Activated naive CD8-positive, alpha-beta T cell treated with anti-CD3 and anti-CD28 coated beads for 36 hours (primary cell): ENCODE results near the gene RBM47. TPM values are rescaled to one million over a fixed set of nuclear protein-coding genes. Genes with fewer than 3 reads are reported as not detected.
"Not testable (repeated sequence)": the region's sequence is repeated elsewhere in the genome, so short reads cannot be mapped to it uniquely, and the experiment has no call there.

ENCODE experiments used
- DNase-seq: peaks from one replicate; pipeline ENCODE4 v3.0.0; 2021
- H3K27ac Mint-ChIP-seq: one replicate; pipeline ENCODE4 v1.8.0; 2022; ENCODE audit warnings: mild to moderate bottlenecking, moderate library complexity, mixed read lengths
- H3K27me3 Mint-ChIP-seq: one replicate; pipeline ENCODE4 v1.8.0; 2022; ENCODE audit warnings: mild to moderate bottlenecking, mixed read lengths
- H3K36me3 Mint-ChIP-seq: one replicate; pipeline ENCODE4 v1.8.0; 2021; ENCODE audit warnings: mild to moderate bottlenecking, mixed read lengths
- H3K4me1 Mint-ChIP-seq: one replicate; pipeline ENCODE4 v1.8.0; 2021; ENCODE audit warnings: mixed read lengths
- H3K4me3 Mint-ChIP-seq: one replicate; pipeline ENCODE4 v1.8.0; 2022; ENCODE audit warnings: mild to moderate bottlenecking, moderate library complexity, mixed read lengths
- H3K9me3 Mint-ChIP-seq: one replicate; pipeline ENCODE4 v1.8.0; 2022; ENCODE audit warnings: mixed read lengths
- total RNA-seq, 2 experiments: library from RNA; stranded (reverse); gene quantifications; one replicate each; pipeline ENCODE4 v1.2.3, GENCODE V29; 2021

Gene RBM47
- total RNA-seq, 2 experiments from 2014 or later, result 0.16 to 0.22 TPM

DNA sequence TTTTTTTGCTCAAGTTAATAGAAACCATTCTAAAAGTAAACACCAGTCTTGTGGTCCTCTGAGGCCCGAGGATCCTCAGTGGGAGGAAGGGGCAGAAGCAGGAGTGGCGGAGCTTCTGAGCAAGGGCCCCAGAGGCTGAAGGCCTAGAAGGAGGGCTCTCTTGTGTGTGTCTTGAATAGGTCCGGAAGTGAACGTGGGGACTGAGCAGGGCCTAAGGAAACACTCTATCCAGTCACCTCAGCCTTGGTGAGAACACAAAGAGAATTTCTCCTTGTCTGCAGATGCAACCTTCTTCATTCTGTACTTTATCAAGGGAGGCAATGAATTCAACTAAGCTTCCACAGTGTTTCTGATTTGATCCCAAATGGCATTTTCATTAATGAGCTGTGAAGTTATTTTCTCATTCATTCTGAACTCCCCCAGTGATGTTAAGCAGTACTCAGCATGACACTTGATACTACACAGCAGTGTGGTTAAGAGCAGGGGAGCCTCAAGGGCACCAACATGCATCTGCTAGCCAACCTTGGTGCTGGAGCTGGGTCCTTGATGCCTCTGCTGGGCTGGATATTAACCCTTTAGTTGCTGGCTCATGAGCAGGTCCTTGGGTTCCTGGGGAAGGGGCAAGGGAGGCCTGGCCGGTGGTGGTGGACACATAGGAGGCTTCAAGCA, 64.7 kb downstream of the RBM47 start:
- no peaks in the 10 kb centered on the region for H3K4me1 Mint-ChIP-seq
- no peaks in the 10 kb centered on the region for H3K36me3 Mint-ChIP-seq
- H3K27ac Mint-ChIP-seq, result no peak overlapping the region

DNA sequence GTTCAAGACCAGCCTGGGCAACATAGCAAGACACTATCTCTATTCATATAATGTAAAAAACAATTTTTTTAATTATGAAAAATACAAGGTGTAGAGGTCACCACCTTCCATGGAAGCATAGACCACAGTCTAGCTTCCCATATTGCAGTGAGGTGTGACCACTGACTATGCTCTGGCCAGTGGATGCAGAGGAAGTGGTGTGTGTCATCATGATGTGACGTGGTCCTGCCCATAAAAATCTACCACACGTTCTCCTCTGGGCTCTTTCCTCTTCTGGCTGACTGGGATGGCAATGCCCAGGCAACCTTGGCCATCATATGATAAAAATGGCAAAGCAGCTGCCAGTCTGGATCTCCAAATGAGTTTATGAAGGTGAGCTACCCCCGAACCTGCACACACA, 65.7 kb downstream of the RBM47 start:
- peaks cover 2% of the 10 kb centered on the region for H3K4me1 Mint-ChIP-seq
- no peaks in the 10 kb centered on the region for H3K36me3 Mint-ChIP-seq
- no peak overlapping the region for H3K27ac Mint-ChIP-seq
- no peak overlapping the region for H3K4me3 Mint-ChIP-seq
- H3K9me3 Mint-ChIP-seq, result no peaks in the 10 kb centered on the region
- H3K27me3 Mint-ChIP-seq, result no peaks in the 10 kb centered on the region
- DNase-seq, result no peak

More for the DNA sequence above, 64.7 kb downstream of the RBM47 start:
- no peak for DNase-seq
- Mint-ChIP-seq H3K4me3 (no peak overlapping the region), H3K9me3 (no peaks in the 10 kb centered on the region), H3K27me3 (no peaks in the 10 kb centered on the region)

DNA sequence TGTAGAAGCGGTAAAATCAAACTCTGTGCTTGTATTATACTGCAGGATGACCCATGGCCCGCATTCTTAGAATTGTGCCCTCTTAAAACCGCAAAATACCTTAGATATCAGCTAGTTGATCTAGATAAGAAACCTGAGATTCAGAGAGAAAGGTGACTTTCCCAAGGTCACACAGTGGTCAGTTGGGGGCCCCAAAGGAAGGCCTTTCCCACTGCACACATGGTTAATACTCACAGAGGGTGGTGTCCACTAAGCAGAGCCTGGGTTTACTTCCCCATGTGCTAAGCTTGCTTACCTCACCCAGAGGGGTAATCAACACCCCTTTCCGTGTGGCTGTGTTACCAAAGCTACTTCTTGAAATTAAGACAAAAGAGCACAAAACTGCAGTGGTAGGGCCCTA, 66.3 kb downstream of the RBM47 start:
- no peaks in the 10 kb centered on the region for H3K27me3 Mint-ChIP-seq
- no peak overlapping the region for H3K27ac Mint-ChIP-seq
- DNase-seq, result no peak
- H3K9me3 Mint-ChIP-seq, result no peaks in the 10 kb centered on the region
- H3K36me3 Mint-ChIP-seq, result no peaks in the 10 kb centered on the region
- no peak overlapping the region for H3K4me3 Mint-ChIP-seq
- H3K4me1 Mint-ChIP-seq, result peaks cover 2% of the 10 kb centered on the region

DNA sequence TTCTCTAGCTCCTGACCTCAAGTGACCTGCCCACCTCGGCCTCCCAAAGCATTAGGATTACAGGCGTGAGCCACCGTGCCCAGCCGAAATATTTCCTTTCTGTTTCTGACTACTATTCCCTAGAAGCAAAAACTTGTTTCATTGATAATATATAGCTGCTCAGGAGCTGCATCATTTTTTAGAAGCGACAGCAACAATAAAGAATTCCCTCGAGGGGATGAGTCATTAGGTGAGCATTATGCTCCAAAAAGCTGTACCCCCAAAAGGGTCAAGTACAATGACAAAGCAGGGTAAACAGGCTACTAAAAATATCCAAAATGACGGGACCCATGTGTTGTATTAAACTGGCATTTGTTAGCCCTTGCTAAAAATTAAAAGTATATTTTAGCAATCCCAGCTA, 67.0 kb downstream of the RBM47 start:
- H3K9me3 Mint-ChIP-seq, result no peaks in the 10 kb centered on the region
- no peak overlapping the region for H3K27ac Mint-ChIP-seq
- H3K4me1 Mint-ChIP-seq, result peaks cover 2% of the 10 kb centered on the region
- no peaks in the 10 kb centered on the region for H3K36me3 Mint-ChIP-seq
- H3K27me3 Mint-ChIP-seq, result no peaks in the 10 kb centered on the region
- H3K4me3 Mint-ChIP-seq, result no peak overlapping the region
- DNase-seq, result no peak

DNA sequence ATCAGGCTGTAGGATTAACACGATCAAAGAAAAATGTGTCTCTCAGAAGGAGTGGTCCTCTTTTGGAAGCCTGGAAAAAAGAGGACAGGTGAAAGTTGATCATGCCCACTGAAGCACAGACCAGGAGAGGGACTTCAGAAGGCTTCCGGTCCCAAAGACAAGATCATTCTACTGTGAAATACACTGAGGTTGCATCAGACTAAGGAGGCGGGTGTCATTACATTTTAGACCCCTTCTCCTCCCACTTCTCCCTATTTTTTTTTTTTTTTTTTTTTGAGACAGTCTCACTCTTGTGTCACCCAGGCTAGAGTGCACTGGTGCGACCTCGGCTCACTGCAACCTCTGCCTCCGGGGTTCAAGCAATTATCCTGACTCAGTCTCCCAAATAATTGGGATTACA, 67.5 kb downstream of the RBM47 start:
- Mint-ChIP-seq H3K9me3 (no peaks in the 10 kb centered on the region), H3K4me1 (peaks cover 2% of the 10 kb centered on the region), H3K27me3 (no peaks in the 10 kb centered on the region), H3K4me3 (no peak overlapping the region), H3K27ac (no peak overlapping the region), H3K36me3 (no peaks in the 10 kb centered on the region)
- DNase-seq, result no peak

DNA sequence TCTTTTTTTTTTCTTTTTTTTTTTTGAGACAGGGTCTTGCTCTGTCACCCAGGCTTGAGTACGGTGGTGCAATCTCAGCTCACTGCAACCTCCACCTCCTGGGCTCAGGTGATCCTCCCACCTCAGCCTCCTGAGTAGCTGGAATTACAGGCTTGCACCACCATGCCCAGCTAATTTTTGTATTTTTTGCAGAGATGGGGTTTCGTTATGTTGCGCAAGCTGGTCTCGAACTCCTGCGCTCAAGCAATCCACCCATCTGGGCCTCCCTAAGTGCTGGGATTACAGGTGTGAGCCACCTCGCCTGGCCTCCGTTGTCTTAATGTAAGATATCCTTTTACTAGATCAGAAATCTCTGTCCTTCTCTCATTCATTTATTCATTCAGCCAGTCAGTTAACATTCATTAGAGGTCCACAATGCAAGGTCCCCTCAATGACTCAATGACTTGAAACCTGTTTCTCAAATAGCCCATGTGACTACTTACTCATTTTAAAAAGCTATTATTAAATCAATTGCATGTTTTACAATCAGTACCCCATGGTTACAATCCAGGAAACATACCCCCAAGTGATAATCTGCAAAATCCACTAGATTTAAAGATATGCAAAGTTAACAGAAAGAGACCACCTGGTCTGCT, 68.0 kb downstream of the RBM47 start:
- DNase-seq, H3K9me3 Mint-ChIP-seq, H3K4me3 Mint-ChIP-seq, H3K27me3 Mint-ChIP-seq, H3K27ac Mint-ChIP-seq, H3K36me3 Mint-ChIP-seq, H3K4me1 Mint-ChIP-seq: not testable (repeated sequence)

DNA sequence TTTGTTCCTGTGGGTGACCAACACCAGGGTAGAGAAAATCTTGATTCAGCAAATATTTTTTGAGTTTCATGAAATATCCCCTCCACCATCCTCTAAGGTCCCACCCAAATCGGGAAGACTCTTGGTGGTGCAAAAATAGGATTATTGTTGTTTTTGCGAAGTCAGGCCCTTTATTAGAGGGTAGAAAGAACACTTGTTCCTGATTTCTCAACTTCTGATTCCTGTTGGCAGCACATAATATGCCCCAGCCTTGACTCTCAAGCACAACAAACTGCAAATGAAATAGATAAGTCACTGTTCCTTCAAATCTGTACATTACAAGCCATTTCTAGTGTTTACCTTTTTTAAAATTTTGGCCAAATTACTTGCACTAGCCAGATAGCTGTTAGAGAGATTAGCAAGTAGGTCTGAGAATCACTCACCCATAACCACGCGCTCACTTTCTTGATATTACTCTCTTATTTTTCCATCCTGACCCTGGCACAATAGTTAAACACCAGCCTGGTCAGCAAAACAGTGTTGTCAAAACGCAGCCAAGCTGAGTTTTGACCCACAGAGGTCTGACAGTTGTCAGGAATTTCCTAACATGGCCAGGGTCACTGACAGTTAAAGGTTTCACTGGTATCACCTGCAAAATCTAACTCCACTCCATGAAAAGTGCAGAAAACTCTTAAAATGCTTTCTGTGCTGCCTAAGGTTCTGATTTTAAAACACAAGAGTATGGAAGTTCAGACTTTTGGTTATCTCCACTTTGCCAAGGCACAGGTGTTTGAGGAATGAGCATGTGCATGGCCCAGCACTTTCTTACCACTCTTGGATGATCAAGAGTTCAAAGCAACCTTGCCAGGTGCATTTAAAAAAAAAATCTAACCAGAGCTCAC, 69.8 kb downstream of the RBM47 start:
- Mint-ChIP-seq H3K27ac (no peak overlapping the region), H3K4me3 (no peak overlapping the region), H3K4me1 (peaks cover 2% of the 10 kb centered on the region), H3K36me3 (no peaks in the 10 kb centered on the region), H3K9me3 (no peaks in the 10 kb centered on the region), H3K27me3 (no peaks in the 10 kb centered on the region)
- DNase-seq, result no peak

DNA sequence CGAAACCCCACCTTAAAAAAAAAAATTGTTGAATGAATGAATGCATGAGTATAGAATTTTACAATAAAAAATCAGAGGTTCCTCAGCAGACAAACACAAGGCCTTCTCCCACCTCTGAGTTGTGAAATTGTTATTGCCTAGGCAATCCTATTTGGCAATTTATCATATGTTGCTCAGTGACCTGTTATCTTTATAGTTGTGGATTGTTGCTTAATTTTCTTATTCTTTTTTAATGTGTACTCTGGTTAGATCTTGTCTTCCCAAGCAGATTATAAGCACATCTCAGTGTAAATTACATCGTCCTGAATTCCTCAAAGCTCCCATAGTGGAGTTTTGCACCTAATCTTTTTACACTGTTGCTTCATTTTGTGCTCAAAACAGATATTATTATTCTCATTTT, 71.9 kb downstream of the RBM47 start:
- no peaks in the 10 kb centered on the region for H3K27me3 Mint-ChIP-seq
- no peak overlapping the region for H3K27ac Mint-ChIP-seq
- H3K36me3 Mint-ChIP-seq, result no peaks in the 10 kb centered on the region
- no peaks in the 10 kb centered on the region for H3K9me3 Mint-ChIP-seq
- H3K4me3 Mint-ChIP-seq, result no peak overlapping the region
- no peak for DNase-seq
- peaks cover 3% of the 10 kb centered on the region for H3K4me1 Mint-ChIP-seq

DNA sequence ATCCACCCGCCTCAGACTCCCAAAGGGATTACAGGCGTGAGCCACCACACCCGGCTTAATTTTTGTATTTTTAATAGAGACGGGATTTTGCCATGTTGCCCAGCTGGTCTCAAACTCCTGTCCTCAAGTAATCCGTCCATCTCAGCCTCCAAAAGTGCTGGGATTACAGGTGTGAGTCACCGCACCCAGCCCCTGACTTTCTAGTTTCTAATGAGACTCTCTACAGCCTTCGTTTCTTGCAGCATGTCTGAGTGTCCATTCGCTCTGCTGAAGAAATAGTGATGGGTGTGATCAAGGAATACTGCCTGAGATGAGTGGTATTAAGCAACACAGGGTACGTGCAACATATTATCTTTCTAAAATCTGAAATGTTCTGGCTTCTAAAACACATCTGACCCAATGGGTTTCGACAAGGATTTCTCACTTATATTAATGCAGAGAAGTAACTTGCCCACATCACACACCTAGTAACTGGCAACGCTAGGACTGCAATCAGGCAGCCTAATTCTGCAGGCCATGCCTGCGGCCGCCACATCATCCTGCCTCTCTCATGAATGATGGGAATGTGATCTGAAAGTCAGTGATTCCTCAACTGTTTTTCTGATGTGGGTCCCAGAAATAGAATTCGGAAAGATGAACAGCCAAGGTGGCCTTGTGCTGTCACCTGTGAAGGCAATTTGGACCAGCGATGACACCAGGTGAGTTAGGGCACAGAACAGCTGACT, 74.3 kb downstream of the RBM47 start:
- H3K4me3 Mint-ChIP-seq, result no peak overlapping the region
- H3K4me1 Mint-ChIP-seq, result peaks cover 20% of the 10 kb centered on the region
- DNase-seq, result no peak
- H3K27ac Mint-ChIP-seq, result no peak overlapping the region
- H3K27me3 Mint-ChIP-seq, result no peaks in the 10 kb centered on the region
- no peaks in the 10 kb centered on the region for H3K9me3 Mint-ChIP-seq
- no peaks in the 10 kb centered on the region for H3K36me3 Mint-ChIP-seq

DNA sequence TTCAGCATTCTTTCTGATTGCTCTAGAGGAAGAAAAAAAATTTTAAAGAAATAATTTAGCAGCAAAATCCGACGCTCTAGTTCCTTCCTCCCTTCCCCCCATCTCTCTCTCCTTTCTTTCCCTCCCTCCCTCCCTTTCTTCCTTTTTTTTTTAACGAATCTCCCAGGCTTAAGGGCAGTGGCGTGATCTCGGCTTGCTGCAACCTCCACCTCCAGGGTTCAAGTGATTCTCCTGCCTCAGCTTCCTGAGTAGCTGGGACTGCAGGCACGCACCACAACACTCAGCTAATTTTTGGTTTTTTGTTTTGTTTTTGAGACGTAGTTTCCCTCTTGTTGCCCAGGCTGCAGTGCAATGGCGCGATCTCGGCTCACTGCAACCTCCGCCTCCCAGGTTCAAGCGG, 75.0 kb downstream of the RBM47 start:
- H3K36me3 Mint-ChIP-seq, H3K4me3 Mint-ChIP-seq: not testable (repeated sequence)
- peaks cover 24% of the 10 kb centered on the region for H3K4me1 Mint-ChIP-seq

DNA sequence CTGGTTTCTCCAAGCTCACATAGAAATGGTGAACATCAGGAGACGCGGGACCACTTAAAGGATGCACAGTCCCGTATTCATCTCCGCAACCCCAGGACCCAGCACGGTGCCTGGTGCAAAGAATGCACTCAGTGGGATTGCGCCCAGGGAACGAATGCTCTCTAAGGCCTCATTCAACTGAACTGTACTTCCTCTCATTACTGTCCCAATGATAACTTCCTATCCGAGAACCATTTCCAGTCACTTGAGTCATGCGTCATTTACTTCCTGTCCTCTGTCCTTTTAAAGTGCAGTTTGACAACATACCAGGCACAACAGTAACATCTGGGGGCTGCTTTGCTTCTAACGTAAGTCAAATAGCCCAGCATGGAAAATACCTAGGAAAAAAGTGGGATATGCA, 75.7 kb downstream of the RBM47 start:
- H3K4me3 Mint-ChIP-seq, result no peak overlapping the region
- H3K9me3 Mint-ChIP-seq, result no peaks in the 10 kb centered on the region
- no peak overlapping the region for H3K27ac Mint-ChIP-seq
- H3K4me1 Mint-ChIP-seq, result peaks cover 23% of the 10 kb centered on the region
- H3K27me3 Mint-ChIP-seq, result no peaks in the 10 kb centered on the region
- H3K36me3 Mint-ChIP-seq, result no peaks in the 10 kb centered on the region
- DNase-seq, result no peak

More for the DNA sequence above, 75.0 kb downstream of the RBM47 start:
- not testable (repeated sequence) for H3K27ac Mint-ChIP-seq, DNase-seq, H3K9me3 Mint-ChIP-seq, H3K27me3 Mint-ChIP-seq

DNA sequence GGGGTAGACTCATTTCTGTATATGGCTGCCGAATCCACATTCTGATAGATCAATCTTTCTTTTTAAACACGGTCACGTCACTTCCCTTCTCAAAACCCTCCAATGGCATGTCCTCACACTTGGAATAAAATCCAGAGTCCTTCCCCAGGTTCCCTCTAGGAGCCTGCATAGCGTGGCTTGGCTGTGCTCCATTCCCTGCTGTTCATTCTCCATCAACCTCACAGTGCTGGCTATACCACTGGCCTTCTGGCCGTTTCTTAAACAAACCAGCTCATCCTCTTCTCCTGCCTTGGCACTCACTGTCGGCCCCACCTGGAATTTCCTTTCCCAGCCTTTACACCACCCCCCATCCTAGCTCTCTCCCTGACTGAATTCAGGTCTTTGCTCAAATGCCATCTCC, 77.1 kb downstream of the RBM47 start:
- H3K4me1 Mint-ChIP-seq, result peaks cover 23% of the 10 kb centered on the region
- H3K9me3 Mint-ChIP-seq, result no peaks in the 10 kb centered on the region
- no peak for DNase-seq
- H3K36me3 Mint-ChIP-seq, result no peaks in the 10 kb centered on the region
- peak overlapping the region; percentile 3 for H3K4me3 Mint-ChIP-seq
- H3K27me3 Mint-ChIP-seq, result no peaks in the 10 kb centered on the region
- H3K27ac Mint-ChIP-seq, result no peak overlapping the region

DNA sequence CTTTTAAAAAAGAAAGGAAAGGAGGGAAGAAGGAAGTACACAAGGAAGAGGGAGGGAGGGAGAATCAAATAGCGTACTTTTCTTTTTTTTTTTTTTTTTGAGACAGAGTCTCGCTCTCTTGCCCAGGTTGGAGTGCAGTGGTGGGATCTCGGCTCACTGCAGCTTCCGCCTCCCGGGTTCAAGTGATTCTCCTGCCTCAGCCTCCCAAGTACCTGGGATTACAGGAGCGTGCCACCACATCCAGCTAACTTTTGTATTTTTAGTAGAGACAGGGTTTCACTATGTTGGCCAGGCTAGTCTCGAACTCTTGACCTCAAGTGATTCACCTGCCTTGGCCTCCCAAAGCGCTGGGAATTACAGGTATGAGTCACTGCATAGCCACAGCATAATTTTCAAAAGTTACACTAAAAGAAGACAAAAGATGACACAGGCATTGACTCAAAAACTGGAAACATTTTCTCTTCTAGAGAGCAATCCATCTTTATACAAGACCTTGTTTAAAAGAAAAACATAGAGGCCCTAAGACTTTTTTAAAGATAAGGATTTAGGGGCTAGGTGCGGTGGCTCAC, 78.0 kb downstream of the RBM47 start:
- Mint-ChIP-seq H3K4me3 (peak overlapping the region; percentile 62), H3K4me1 (peaks cover 23% of the 10 kb centered on the region), H3K27ac (peak overlapping the region; percentile 70)
- DNase-seq, result peak; percentile 23
- not testable (repeated sequence) for H3K9me3 Mint-ChIP-seq, H3K27me3 Mint-ChIP-seq, H3K36me3 Mint-ChIP-seq

DNA sequence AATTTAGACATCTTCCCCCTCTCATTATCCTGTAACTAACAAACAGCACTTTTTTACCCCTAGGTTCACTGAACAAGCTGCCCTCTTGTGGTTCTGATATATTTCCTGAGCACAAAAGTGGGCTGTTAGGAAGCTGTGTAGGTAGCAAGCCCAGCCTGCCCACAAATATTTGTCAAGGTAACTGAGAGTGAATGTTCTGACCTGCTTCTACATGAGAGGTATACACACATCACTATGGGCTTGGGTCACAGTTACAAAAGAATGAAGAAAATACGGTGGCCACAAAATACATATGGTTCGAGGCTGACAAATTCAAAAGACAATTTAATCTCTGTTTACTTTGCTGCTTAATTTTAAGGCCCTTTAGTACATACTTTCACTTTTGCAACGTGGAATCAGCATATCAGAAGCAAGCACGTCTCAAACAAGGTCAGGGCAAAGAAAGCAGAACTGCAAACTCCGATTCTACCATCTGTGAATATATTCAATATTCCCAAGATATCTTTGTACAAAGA, 78.7 kb downstream of the RBM47 start:
- Mint-ChIP-seq H3K36me3 (no peaks in the 10 kb centered on the region), H3K27me3 (no peaks in the 10 kb centered on the region), H3K27ac (peak overlapping the region; percentile 70), H3K4me1 (peaks cover 23% of the 10 kb centered on the region), H3K9me3 (no peaks in the 10 kb centered on the region), H3K4me3 (peak overlapping the region; percentile 62)
- DNase-seq, result no peak
